Activated T-cell treated with anti-CD3 and anti-CD28 coated beads, Interleukin-2, amount 50 U/mL, for 72 hours (primary cell): ENCODE measurements around the gene PIK3C2G. TPM values are rescaled to one million over a fixed set of nuclear protein-coding genes. Genes with fewer than 3 reads are reported as not detected.

Experiments used
- ATAC-seq, 2 donors: fragments of 150-1000 bp; cut with Tn5 transposase; replicated peaks in 1 of 2; 2 replicates each; pipeline ENCODE4 v1.10.0; 2021; ENCODE audit warnings: moderate library complexity in 2 of 2, mild to moderate bottlenecking in 1 of 2
- DNase-seq, 2 donors: peaks; one replicate each; pipeline ENCODE4 v3.0.0; 2021 to 2022; ENCODE audit warnings: mixed read lengths in 1 of 2
- H3K27ac Mint-ChIP-seq: one replicate; pipeline ENCODE4 v1.8.0; 2022; ENCODE audit warnings: mild to moderate bottlenecking, moderate library complexity, mixed read lengths
- H3K27me3 Mint-ChIP-seq: one replicate; pipeline ENCODE4 v1.8.0; 2022; ENCODE audit warnings: low read depth, mixed read lengths
- H3K36me3 Mint-ChIP-seq, 2 donors: one replicate each; pipeline ENCODE4 v1.8.0; 2022; ENCODE audit warnings: mixed read lengths in 2 of 2, mild to moderate bottlenecking in 1 of 2; ENCODE audit not compliant: insufficient read depth in 2 of 2
- H3K4me1 Mint-ChIP-seq: one replicate; pipeline ENCODE4 v1.8.0; 2022; ENCODE audit warnings: low read depth, mixed read lengths
- H3K4me3 Mint-ChIP-seq, 2 donors: one replicate each; pipeline ENCODE4 v1.8.0; 2022; ENCODE audit warnings: mild to moderate bottlenecking in 2 of 2, mixed read lengths in 2 of 2, moderate library complexity in 2 of 2
- H3K9me3 Mint-ChIP-seq, 2 donors: one replicate each; pipeline ENCODE4 v1.8.0; 2022; ENCODE audit warnings: mixed read lengths in 2 of 2
- total RNA-seq, 2 donors: library from RNA; stranded (reverse); gene quantifications; one replicate each; pipeline ENCODE4 v1.2.3, GENCODE V29; 2022

PIK3C2G gene
- total RNA-seq, 2 donors from 2014 or later: not detected

DNA sequence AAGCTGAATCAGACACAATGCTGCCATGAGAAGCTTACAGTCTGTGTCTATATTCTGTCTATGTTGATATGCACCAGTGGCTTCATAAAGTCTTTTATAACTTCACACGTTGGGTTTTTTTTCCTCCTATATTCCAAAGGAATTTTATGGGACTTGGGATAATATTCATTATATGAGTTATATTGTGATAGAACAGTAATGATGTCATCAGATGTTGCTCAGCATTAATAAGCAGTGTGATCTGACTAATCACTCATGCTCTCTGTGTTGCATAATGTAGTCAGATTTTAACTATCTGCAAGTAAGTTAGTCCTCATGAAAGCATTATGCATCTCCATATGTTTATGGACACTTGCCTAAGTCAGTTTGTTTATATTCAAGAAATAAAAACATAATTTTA is 316.9 kb downstream of the PIK3C2G start:
- H3K4me1 Mint-ChIP-seq: no peaks in the 10 kb centered on the region

DNA sequence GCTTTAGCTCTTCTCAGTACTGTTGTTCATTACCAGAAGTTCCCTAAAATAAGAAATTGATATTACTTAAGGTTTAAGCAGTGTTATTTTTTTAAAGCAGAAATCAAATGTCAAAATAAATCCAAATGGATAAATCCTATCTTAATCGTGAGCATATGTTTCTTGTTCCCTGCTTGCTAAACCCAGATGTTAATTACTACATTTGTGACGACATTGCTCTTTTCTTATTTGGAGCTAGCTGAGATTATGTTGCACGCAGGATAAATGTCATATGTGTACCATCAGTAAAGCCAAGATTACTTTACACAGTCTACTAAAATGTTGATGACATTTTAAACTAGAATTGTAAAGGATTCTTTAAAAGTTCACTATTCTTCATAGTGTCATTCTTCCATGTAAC is 319.0 kb downstream of the PIK3C2G start:
- Mint-ChIP-seq H3K4me3 (no peak overlapping the region), H3K27me3 (no peaks in the 10 kb centered on the region), H3K9me3 (peaks cover 6% of the 10 kb centered on the region in 2 donors), H3K36me3 (no peaks in the 10 kb centered on the region), H3K27ac (no peak overlapping the region), H3K4me1 (no peaks in the 10 kb centered on the region)
- no peak for ATAC-seq
- DNase-seq: no peak

More for the DNA sequence above, 316.9 kb downstream of the PIK3C2G start:
- Mint-ChIP-seq H3K9me3 (peaks cover 3 to 7% of the 10 kb centered on the region in 2 donors), H3K4me3 (no peak overlapping the region), H3K36me3 (no peaks in the 10 kb centered on the region), H3K27me3 (no peaks in the 10 kb centered on the region), H3K27ac (no peak overlapping the region)
- ATAC-seq: no peak
- no peak for DNase-seq

DNA sequence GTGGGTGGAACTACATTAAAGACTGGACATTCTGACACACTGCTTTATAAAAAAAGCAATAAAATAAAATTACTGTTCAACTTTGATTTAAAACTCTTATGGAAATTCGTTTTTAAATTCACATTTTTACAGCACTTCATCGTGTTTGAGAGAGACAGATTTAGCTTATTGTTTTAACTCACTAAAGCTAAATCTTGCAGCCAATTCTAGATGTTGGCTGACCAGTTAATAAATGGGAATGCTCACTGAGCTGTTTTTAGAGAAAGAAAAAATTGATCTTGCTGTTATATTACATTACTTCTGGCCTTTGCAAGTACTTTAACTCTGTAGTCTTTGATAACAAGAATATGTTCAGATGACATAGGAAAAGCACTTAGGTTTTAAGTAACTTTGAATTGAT is 319.4 kb downstream of the PIK3C2G start:
- no peak for ATAC-seq
- H3K9me3 Mint-ChIP-seq: peaks cover 6 to 9% of the 10 kb centered on the region in 2 donors
- H3K27ac Mint-ChIP-seq: no peak overlapping the region
- H3K4me1 Mint-ChIP-seq: no peaks in the 10 kb centered on the region
- no peaks in the 10 kb centered on the region for H3K27me3 Mint-ChIP-seq
- no peak overlapping the region for H3K4me3 Mint-ChIP-seq
- H3K36me3 Mint-ChIP-seq: no peaks in the 10 kb centered on the region
- no peak for DNase-seq

DNA sequence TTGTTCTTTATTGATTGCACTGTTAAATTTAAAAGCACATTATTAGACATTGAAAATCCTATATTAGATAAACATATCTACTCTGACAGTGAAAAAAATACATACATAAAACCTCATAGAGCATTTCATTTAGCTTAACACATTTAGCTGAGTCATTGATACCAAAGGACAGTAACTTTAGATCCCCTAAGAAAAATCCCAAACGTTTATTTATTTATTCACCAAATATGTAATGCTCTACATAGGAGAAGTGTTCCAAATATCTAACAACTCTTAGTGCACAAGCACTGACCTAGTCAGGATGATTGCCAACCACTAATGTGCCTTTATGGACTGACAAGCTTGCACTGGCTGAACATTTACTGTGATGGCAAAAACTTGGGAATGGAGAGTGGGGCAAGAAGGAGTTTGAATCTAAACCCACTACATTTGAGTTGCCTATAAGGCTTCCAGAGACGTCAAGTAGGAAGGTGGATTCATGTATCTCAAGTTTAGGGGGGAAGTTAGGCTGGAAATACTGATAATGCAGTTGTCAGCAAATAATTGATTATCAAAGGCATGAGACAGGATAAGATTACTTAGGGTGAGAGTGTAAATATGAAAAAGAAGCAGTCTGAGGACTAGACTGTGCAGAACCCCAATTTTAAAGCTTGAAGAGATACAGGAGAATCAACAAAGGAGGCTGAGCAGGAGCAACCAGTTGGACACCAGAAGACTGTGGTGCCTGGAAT is 320.1 kb downstream of the PIK3C2G start:
- Mint-ChIP-seq H3K27ac (no peak overlapping the region), H3K9me3 (peaks cover 10 to 11% of the 10 kb centered on the region in 2 donors), H3K4me3 (no peak overlapping the region), H3K27me3 (no peaks in the 10 kb centered on the region), H3K4me1 (no peaks in the 10 kb centered on the region), H3K36me3 (no peaks in the 10 kb centered on the region)
- no peak for DNase-seq
- ATAC-seq: no peak

DNA sequence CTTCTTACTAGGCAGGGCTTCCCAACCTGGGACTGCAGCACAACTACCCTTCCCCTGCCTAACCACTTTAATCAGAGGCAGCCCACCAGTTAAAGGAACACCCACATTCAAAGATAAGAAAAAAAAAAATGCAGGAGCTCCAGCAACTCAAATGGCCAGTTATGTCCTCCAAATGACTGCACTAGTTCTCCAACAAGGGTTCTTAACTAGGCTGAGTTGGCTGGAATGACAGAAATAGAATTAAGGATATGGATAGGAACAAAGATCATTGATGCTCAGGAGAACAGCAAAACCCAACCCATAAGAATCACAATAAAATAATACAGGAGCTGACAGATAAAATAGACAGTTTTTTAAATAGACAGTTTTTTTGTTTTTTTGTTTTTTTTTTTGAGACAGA is 322.3 kb downstream of the PIK3C2G start:
- DNase-seq (no peak), ATAC-seq (no peak)
- no peak overlapping the region for H3K27ac Mint-ChIP-seq
- H3K4me1 Mint-ChIP-seq: no peaks in the 10 kb centered on the region
- H3K4me3 Mint-ChIP-seq: no peak overlapping the region
- peaks cover 11 to 12% of the 10 kb centered on the region in 2 donors for H3K9me3 Mint-ChIP-seq
- H3K27me3 Mint-ChIP-seq: no peaks in the 10 kb centered on the region
- H3K36me3 Mint-ChIP-seq: no peaks in the 10 kb centered on the region

DNA sequence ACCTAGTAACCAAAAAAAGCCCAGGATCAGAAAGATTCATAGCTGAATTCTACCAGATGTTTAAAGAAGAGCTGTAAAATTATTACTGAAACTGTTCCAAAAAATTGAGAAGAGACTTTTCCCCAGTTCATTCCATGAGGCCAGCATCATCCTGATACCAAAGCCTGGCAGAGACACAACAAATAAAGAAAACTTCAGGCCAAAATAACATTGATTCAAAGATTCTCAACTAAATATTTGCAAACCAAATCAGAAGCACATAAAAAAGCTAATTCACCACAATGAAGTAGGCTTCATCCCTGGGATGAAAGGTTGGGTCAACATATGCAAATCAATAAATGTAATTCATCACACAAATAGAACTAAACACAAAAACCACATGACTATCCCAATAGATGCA is 325.3 kb downstream of the PIK3C2G start:
- no peak for DNase-seq
- H3K4me1 Mint-ChIP-seq: no peaks in the 10 kb centered on the region
- no peak overlapping the region for H3K4me3 Mint-ChIP-seq
- ATAC-seq: no peak
- H3K27ac Mint-ChIP-seq: no peak overlapping the region
- H3K27me3 Mint-ChIP-seq: no peaks in the 10 kb centered on the region
- H3K36me3 Mint-ChIP-seq: no peaks in the 10 kb centered on the region
- peaks cover 12 to 14% of the 10 kb centered on the region in 2 donors for H3K9me3 Mint-ChIP-seq

DNA sequence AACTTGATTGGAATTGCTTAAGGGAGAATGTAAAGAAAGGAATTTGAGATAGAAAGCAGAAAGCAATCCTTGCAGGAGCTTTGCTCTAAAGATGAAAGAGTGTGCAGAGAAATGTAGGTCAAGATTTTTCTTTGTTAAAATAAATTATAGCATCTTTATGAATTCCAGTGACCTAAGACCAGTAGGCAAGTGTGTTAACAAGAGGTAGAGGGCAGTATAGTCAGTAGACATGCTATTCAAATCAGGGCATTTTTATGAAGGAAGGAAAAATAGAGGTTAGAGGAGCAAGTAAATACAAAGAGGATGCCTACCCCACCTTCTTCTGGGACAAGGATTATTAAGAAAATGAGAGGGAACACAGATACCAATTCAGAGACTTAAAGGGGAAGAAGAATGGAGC is 328.0 kb downstream of the PIK3C2G start:
- Mint-ChIP-seq H3K4me3 (no peak overlapping the region), H3K4me1 (no peaks in the 10 kb centered on the region), H3K27ac (no peak overlapping the region), H3K9me3 (peaks cover 8 to 11% of the 10 kb centered on the region in 2 donors), H3K27me3 (no peaks in the 10 kb centered on the region), H3K36me3 (no peaks in the 10 kb centered on the region)
- DNase-seq (no peak), ATAC-seq (no peak)

DNA sequence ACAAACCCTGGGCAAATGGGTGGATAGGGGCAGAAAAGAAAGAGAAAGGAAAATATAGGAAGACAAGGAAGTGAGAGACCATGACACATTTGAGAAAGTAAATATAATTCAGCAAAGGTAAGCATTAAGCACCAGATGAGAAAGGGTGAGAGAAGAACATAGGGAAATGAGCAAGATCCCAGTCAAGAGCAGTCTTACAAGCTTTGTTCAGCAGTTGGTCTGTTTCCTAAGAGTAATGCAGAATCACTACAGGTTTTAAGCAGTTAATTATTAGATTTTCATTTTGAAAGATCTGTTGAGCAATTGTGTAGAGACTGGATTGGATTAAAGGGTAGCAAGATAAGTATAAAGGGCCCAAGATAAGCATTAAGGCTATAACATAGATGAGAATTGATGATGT is 330.2 kb downstream of the PIK3C2G start:
- Mint-ChIP-seq H3K9me3 (peaks cover 3% of the 10 kb centered on the region in 2 donors), H3K27ac (no peak overlapping the region), H3K36me3 (no peaks in the 10 kb centered on the region), H3K4me3 (no peak overlapping the region), H3K4me1 (no peaks in the 10 kb centered on the region), H3K27me3 (no peaks in the 10 kb centered on the region)
- DNase-seq (no peak), ATAC-seq (no peak)

DNA sequence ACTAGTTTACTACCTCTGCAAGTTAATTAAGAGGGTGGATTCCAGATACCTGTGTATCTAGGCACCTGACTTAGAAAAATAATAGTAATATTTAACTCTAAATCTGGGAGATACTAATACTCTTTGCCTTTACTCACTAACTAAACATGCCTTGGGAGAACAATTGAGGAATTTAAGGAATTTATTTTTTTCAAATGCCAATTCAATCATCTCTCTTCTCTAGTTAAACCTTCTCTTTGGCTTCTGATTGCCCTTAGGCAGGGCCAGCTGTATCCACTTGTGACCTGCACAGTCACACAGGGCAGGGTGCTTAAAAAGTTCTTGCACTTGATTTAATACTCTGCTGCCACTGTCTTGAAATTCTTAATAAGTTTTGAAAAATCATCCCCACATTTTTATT is 334.1 kb downstream of the PIK3C2G start:
- Mint-ChIP-seq H3K36me3 (no peaks in the 10 kb centered on the region), H3K27ac (no peak overlapping the region), H3K9me3 (peaks cover 0 to 2% of the 10 kb centered on the region in 2 donors), H3K27me3 (no peaks in the 10 kb centered on the region), H3K4me1 (no peaks in the 10 kb centered on the region), H3K4me3 (no peak overlapping the region)
- no peak for DNase-seq
- no peak for ATAC-seq

DNA sequence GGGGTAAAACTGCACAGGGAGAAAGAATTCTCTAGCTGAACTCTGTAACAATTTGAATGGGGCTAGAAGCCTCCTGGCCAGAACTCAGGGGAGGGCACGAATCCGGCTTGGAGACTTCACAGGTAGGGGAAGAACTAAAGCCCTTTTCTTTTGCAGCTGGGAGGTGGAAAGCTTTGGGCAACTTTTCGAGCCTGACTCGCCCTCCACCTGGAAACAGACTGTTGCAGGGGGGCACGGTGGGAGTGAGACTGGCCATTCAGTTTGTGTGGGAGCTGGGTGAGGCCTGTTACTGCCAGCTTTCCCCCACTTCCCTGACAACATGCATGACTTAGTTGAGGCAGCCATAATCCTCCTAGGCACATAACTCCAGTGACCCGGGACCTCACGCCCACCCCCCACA is 340.6 kb downstream of the PIK3C2G start:
- Mint-ChIP-seq H3K4me1 (no peaks in the 10 kb centered on the region), H3K27me3 (no peaks in the 10 kb centered on the region), H3K27ac (no peak overlapping the region), H3K36me3 (no peaks in the 10 kb centered on the region), H3K9me3 (peaks cover 0 to 2% of the 10 kb centered on the region in 2 donors), H3K4me3 (no peak overlapping the region)
- ATAC-seq: no peak
- DNase-seq: no peak

DNA sequence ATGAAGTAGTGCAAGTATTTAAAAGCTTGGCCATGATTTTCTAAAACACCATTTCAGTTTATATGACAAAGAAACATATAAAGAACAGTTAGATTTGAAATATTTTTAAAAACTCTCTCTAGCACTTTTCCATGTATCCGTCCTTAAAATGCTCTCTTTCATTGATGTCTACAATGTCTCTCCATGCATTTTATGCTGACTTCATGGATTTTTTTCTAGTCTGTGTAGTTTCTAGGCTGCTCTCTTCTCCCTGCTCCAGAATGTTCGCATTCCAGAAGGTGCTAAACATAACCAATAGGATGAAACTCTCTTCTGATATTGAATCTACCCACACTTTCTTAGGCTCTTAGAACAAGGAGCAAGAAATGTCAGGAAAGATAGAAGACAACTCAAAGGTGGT is 351.7 kb downstream of the PIK3C2G start:
- H3K36me3 Mint-ChIP-seq: no peaks in the 10 kb centered on the region
- ATAC-seq: no peak
- peaks cover 0 to 4% of the 10 kb centered on the region in 2 donors for H3K9me3 Mint-ChIP-seq
- H3K4me1 Mint-ChIP-seq: no peaks in the 10 kb centered on the region
- no peak for DNase-seq
- no peaks in the 10 kb centered on the region for H3K27me3 Mint-ChIP-seq
- no peak overlapping the region for H3K4me3 Mint-ChIP-seq
- H3K27ac Mint-ChIP-seq: no peak overlapping the region

DNA sequence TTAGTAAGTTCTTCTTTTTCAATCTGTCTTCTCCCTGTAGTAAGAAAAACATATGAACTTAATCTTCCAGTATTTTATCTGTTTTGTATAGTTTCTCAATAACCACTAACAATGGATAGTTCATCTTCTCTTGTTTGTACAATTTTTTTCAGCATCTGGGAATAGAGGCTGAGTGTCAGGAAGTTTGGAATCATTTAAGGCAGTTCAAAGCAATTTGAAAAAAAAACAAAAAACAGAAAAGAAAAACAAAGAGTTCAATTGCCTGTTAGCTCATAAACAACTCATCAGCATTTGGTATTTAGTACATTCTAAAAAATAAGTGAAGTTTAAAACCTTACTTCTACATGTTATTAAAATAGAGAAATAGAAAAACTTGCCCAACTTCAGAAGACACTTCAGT is 359.7 kb downstream of the PIK3C2G start:
- H3K9me3 Mint-ChIP-seq: peaks cover 2 to 3% of the 10 kb centered on the region in 2 donors
- no peak overlapping the region for H3K4me3 Mint-ChIP-seq
- no peak for ATAC-seq
- no peak overlapping the region for H3K27ac Mint-ChIP-seq
- no peaks in the 10 kb centered on the region for H3K36me3 Mint-ChIP-seq
- DNase-seq: no peak
- H3K27me3 Mint-ChIP-seq: no peaks in the 10 kb centered on the region
- no peaks in the 10 kb centered on the region for H3K4me1 Mint-ChIP-seq

DNA sequence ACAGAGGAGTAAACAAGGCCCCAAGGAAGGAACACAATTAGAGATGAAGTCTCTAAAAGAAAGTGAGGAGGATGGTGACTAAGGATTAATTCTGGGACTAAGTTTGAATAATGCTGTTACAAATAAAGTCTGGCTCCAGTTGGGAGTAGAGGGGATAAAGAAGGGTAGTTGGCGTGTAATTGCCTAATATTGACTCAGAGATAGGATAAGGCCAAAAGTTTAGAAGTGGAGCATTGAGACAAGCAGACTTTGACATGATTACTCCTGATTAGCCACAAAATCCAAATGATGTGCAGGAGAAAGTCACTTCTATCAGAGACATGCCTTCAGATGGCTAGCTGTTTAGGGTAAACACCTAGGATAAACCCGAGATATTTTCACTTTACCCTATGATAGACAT is 368.1 kb downstream of the PIK3C2G start:
- Mint-ChIP-seq H3K4me1 (no peaks in the 10 kb centered on the region), H3K9me3 (peaks cover 4% of the 10 kb centered on the region in 2 donors), H3K27me3 (no peaks in the 10 kb centered on the region), H3K36me3 (no peaks in the 10 kb centered on the region), H3K27ac (no peak overlapping the region), H3K4me3 (no peak overlapping the region)
- ATAC-seq (no peak), DNase-seq (no peak)

DNA sequence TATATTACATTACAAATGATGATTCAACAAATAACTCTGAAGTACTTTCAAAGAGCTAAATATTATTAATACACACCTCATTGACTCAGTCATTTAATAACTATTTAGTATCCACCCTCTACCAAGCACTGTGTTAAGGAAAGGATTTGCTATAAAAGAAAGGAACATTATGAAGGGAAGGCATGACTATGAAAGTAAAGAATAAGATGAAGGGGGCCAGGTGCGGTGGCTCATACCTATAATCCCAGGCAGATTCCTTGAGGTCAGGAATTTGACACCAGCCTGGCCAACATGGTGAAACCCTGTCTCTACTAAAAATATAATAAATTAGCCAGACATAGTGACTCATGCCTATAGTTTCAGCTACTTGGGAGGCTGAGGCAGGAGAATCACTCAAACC is 368.6 kb downstream of the PIK3C2G start:
- Mint-ChIP-seq H3K9me3 (peaks cover 4 to 6% of the 10 kb centered on the region in 2 donors), H3K4me1 (no peaks in the 10 kb centered on the region), H3K27ac (no peak overlapping the region), H3K27me3 (no peaks in the 10 kb centered on the region), H3K4me3 (no peak overlapping the region), H3K36me3 (no peaks in the 10 kb centered on the region)
- ATAC-seq: no peak
- DNase-seq: no peak
